A673 (cell line): Measurements from ENCODE around the gene UNKL. TPM values are rescaled to one million over a fixed set of nuclear protein-coding genes. Genes with fewer than 3 reads are reported as not detected.

Experiments
- BruUV-seq: library from RNA; stranded (reverse); fragments of 400-500 nt; replicated peaks from 2 replicates; lab custom pipeline; 2021; lab: Mats Ljungman, UMichigan
- CTCF ChIA-PET: fragments of 300-600 bp; sonication (Branson Sonifier 250); formaldehyde crosslinking; loops from one replicate; lab custom pipeline; 2022; ENCODE audit warnings: antibody characterized with exemption; lab: Charles Lee
- POLR2A ChIA-PET: fragments of 300-600 bp; sonication (Branson Sonifier 250); formaldehyde crosslinking; loops from one replicate; lab custom pipeline; 2022; ENCODE audit warnings: antibody characterized with exemption; ENCODE audit not compliant: low non-redundant PET; lab: Charles Lee
- DNase-seq: peaks from one replicate; pipeline ENCODE4 v3.0.0-alpha.2; 2015; ENCODE audit warnings: low spot score
- H3K27ac ChIP-seq: fragments of 200-600 bp; sonication (generic); 2 replicates; pipeline ENCODE4 v1.5.1; 2016; ENCODE audit warnings: mixed run types, low read depth, mild to moderate bottlenecking, mixed read lengths, antibody characterized with exemption, low read length; ENCODE audit not compliant: poor library complexity, severe bottlenecking
- H3K27me3 ChIP-seq: fragments of 200-600 bp; sonication (generic); replicated peaks from 2 replicates; pipeline ENCODE4 v1.6.1; 2017; ENCODE audit warnings: mixed run types, low read depth, mild to moderate bottlenecking, mixed read lengths, antibody characterized with exemption, low read length; ENCODE audit not compliant: insufficient read depth, poor library complexity
- H3K36me3 ChIP-seq: fragments of 200-600 bp; sonication (generic); 2 replicates; pipeline ENCODE4 v1.6.1; 2016; ENCODE audit warnings: mixed run types, mild to moderate bottlenecking, mixed read lengths, antibody characterized with exemption, low read length; ENCODE audit not compliant: insufficient read depth, poor library complexity, severe bottlenecking
- H3K4me1 ChIP-seq: fragments of 200-600 bp; sonication (generic); 2 replicates; pipeline ENCODE4 v1.6.1; 2017; ENCODE audit warnings: mixed run types, mild to moderate bottlenecking, mixed read lengths, antibody characterized with exemption, low read length; ENCODE audit not compliant: insufficient read depth, poor library complexity, severe bottlenecking
- H3K4me3 ChIP-seq: fragments of 200-600 bp; sonication (generic); 2 replicates; pipeline ENCODE4 v1.5.1; 2016; ENCODE audit warnings: low read depth, mixed run types, mild to moderate bottlenecking, mixed read lengths, low read length; ENCODE audit not compliant: poor library complexity, severe bottlenecking
- H3K9me3 ChIP-seq: fragments of 200-600 bp; sonication (generic); 2 replicates; pipeline ENCODE4 v1.6.1; 2016; ENCODE audit warnings: mixed run types, low read depth, mild to moderate bottlenecking, mixed read lengths, antibody characterized with exemption, low read length; ENCODE audit not compliant: poor library complexity, severe bottlenecking
- EZH2 ChIP-seq: fragments of 200-600 bp; sonication (generic); IDR thresholded peaks from 2 replicates; pipeline ENCODE4 v1.6.1; 2017; ENCODE audit warnings: borderline replicate concordance, low read depth, mild to moderate bottlenecking, mixed read lengths, antibody characterized with exemption, low read length; ENCODE audit not compliant: poor library complexity, severe bottlenecking
- intact Hi-C: fragments of 100-400 bp; cut with micrococcal nuclease; formaldehyde crosslinking; loops from one replicate; pipeline ENCODE4 v1.10.0; 2022; ENCODE audit not compliant: unreplicated experiment
- total RNA-seq: library from RNA; stranded (reverse); gene quantifications from 2 replicates; pipeline ENCODE4 v1.2.3, GENCODE V29; 2021
- TF ChIP-seq, protein P1 (sequence below): fragments of 300-800, 200-600 bp; sonication (generic); conservative IDR thresholded peaks from 2 replicates; pipeline ENCODE4 v1.5.1; 2017; ENCODE audit warnings: low read depth, mild to moderate bottlenecking, antibody characterized with exemption, low read length, moderate library complexity, mixed read lengths

Gene UNKL
- total RNA-seq, 1 experiment from 2014 or later: 88.5 TPM

DNA sequence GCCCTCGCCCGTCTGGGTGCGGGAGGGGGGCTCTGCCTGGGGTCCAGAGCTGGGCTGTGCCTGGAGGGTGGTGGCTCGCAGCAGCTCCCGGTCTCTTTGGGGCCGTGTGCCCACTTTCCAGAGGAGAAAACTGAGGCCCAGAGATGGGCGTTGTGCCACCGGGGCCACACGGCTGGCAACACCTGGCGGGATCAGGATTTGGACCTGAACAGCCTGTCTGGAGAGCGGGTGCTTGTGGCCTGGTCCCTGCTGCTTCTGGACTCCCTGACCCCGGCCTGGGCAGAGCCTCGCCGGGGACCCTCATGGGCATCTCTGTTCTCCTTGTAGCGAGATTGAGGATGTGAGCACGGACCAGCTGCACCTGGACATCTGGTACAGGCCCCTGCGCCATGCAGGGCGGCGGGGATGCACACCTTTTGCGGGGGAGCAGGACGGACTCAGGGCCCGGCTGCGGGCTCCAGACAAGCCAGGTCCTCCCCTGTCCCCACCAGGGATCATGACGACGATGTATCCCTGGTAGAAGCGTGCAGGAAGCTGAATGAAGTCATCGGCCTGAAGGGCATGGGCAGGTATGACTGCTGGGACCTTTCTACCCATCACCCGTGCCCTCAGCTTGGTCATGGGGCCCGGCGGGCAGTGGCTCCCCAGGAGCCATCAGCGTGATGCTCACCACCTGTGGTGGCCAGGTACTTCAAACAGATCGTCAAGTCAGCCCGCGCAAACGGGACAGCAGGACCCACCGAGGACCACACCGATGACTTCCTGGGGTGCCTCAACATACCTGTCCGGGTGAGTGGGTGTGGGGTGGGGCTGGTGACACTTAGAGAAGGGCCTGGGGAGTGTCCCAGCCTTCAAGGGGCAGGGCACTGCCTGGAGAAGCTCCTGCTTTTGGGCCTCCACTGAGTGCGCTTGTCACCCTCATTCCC lies 72.7 kb downstream of the UNKL start:
- intact Hi-C loops: no loop called here
- H3K4me1 ChIP-seq: peaks cover 7% of the 10 kb centered on the region
- TF ChIP-seq, protein P1, sequence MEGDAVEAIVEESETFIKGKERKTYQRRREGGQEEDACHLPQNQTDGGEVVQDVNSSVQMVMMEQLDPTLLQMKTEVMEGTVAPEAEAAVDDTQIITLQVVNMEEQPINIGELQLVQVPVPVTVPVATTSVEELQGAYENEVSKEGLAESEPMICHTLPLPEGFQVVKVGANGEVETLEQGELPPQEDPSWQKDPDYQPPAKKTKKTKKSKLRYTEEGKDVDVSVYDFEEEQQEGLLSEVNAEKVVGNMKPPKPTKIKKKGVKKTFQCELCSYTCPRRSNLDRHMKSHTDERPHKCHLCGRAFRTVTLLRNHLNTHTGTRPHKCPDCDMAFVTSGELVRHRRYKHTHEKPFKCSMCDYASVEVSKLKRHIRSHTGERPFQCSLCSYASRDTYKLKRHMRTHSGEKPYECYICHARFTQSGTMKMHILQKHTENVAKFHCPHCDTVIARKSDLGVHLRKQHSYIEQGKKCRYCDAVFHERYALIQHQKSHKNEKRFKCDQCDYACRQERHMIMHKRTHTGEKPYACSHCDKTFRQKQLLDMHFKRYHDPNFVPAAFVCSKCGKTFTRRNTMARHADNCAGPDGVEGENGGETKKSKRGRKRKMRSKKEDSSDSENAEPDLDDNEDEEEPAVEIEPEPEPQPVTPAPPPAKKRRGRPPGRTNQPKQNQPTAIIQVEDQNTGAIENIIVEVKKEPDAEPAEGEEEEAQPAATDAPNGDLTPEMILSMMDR: no peak
- TF ChIP-seq EZH2: no peak
- H3K4me3 ChIP-seq: no peak overlapping the region
- DNase-seq: no peak
- POLR2A ChIA-PET: no interaction called here
- H3K36me3 ChIP-seq: no peaks in the 10 kb centered on the region
- H3K27ac ChIP-seq: no peak overlapping the region
- CTCF ChIA-PET: no interaction called here
- no peaks in the 10 kb centered on the region for H3K9me3 ChIP-seq
- peaks cover under 1% of the 10 kb centered on the region for H3K27me3 ChIP-seq
- no TSS peak for BruUV-seq

DNA sequence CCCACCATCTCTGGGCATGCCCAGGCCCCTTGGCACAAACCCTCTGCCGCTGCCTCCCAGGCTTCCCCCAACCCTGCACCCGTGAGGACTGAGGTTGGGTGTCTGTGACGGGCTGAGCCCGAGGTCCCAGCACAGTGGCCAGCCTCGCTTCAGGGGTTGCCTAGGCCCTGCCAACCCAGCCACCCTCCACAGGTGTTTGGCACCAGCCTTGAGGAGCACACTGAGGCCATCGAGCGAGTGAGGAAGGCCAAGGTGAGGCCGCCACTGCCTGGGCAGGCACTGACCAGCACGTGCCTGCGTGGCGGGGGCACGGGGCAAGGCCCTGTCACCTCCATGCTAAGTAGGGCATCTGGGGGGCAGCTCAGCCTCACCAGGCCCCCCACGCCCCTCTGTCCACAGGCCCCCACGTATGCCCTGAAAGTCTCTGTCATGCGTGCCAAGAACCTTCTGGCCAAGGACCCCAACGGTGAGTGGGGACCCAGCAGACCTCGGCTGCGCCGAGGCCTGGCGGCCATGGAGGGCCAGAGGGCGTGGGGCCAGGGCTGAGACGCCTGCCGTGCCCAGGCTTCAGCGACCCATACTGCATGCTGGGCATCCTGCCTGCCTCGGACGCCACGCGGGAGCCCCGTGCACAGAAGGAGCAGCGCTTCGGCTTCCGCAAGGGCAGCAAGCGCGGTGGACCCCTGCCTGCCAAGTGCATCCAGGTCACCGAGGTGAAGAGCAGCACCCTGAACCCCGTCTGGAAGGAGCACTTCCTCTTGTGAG lies 73.6 kb downstream of the UNKL start:
- Histone ChIP-seq H3K27me3 (peaks cover 9% of the 10 kb centered on the region), H3K4me3 (no peak overlapping the region), H3K9me3 (no peaks in the 10 kb centered on the region), H3K36me3 (no peaks in the 10 kb centered on the region), H3K27ac (no peak overlapping the region), H3K4me1 (peaks cover 11% of the 10 kb centered on the region)
- BruUV-seq: no TSS peak
- ChIA-PET CTCF (no interaction called here), POLR2A (no interaction called here)
- no peak for DNase-seq
- intact Hi-C loops: no loop called here
- no peak for TF ChIP-seq EZH2
- TF ChIP-seq, protein P1: no peak

DNA sequence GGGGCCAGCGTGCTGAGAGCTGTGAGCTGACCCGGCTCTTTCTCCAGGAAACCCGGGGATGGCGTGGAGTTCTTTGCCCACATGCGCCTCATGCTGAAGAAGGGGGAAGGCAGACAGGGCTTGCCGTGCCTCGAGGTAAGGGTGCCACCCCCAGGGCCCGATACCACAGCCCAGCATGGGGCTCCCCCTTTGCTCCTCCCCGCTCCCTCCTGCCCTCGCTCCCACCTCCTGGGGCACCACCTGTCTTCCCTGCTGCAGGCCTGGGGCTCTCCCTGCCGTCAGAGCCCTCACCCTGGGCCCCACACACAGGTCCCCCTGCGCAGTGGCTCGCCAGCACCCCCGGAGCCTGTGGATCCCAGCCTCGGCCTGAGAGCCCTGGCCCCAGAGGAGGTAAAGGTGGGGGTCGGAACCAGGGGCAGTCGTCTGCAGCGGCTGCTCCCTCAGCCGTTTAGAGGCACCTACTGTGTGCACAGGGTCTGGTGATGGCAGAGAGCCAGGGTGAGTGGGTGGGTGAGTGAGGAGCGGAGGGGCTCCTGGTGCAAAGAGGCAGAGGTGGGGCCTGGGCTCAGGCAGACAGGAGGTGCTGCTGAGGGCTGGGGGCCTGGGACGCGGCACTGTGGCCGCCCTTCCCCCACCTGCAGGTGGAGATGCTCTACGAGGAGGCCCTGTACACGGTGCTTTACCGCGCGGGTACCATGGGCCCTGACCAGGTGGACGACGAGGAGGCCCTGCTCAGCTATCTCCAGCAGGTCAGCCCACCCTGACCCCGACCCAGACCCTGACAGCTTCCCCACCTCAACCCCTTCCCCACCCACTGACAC lies 75.4 kb downstream of the UNKL start:
- H3K4me1 ChIP-seq: peaks cover 17% of the 10 kb centered on the region
- ChIA-PET POLR2A (no interaction called here), CTCF (no interaction called here)
- intact Hi-C loops: no loop called here
- H3K4me3 ChIP-seq: no peak overlapping the region
- H3K27me3 ChIP-seq: peaks cover 27% of the 10 kb centered on the region
- TF ChIP-seq EZH2: no peak
- TF ChIP-seq, protein P1: no peak
- H3K36me3 ChIP-seq: no peaks in the 10 kb centered on the region
- no peaks in the 10 kb centered on the region for H3K9me3 ChIP-seq
- no TSS peak for BruUV-seq
- DNase-seq: no peak
- no peak overlapping the region for H3K27ac ChIP-seq
